ENCODE results near the gene GNG7.

DNA sequence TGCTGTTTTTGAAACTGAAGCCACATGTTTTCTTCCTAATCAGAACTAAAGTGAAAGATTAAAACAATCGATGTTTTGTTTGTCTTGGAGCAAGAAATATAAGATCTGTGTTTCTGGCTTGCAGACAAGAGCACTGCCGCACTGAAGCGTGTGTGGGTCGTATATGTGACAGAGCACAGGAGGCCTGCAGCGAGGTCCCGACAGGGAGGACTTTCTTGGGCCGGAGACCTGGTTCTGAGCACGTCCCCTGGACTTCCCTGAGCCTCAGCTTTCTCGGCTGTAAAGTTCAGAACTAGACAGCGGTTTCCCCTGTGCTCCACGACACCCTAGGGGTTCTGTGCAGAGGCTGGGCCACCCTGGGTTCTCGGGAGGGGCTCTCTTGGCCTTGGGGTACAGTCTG lies 166.0 kb downstream of the GNG7 start:
- TF ChIP-seq, protein P1, sequence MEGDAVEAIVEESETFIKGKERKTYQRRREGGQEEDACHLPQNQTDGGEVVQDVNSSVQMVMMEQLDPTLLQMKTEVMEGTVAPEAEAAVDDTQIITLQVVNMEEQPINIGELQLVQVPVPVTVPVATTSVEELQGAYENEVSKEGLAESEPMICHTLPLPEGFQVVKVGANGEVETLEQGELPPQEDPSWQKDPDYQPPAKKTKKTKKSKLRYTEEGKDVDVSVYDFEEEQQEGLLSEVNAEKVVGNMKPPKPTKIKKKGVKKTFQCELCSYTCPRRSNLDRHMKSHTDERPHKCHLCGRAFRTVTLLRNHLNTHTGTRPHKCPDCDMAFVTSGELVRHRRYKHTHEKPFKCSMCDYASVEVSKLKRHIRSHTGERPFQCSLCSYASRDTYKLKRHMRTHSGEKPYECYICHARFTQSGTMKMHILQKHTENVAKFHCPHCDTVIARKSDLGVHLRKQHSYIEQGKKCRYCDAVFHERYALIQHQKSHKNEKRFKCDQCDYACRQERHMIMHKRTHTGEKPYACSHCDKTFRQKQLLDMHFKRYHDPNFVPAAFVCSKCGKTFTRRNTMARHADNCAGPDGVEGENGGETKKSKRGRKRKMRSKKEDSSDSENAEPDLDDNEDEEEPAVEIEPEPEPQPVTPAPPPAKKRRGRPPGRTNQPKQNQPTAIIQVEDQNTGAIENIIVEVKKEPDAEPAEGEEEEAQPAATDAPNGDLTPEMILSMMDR (IDR thresholded peaks at IDR 0.05; ENCODE audit: low read depth, low read length, poor library complexity, severe bottlenecking): no peak
- TF ChIP-seq EZH2phosphoT487 (IDR thresholded peaks at IDR 0.05; ENCODE audit: borderline replicate concordance, low read length): no peak

Data from DOHH2 (cell line).